Activated T-helper 9 cell treated with anti-CD3 and anti-CD28 coated beads, Interleukin-2, amount 50 U/mL, for 16 hours (primary cell): ENCODE data around the gene DENND2D.

ENCODE experiments used
- DNase-seq: peaks from one replicate; pipeline ENCODE4 v3.0.0-alpha.2; 2020; ENCODE audit warnings: low read depth

The DENND2D gene

GRCh38 chr1:111202707-111203623 lies 2.5 kb upstream of the DENND2D start:
- no peak for DNase-seq

GRCh38 chr1:111202366-111202706 lies 1.9 kb upstream of the DENND2D start:
- DNase-seq, result no peak

DNA sequence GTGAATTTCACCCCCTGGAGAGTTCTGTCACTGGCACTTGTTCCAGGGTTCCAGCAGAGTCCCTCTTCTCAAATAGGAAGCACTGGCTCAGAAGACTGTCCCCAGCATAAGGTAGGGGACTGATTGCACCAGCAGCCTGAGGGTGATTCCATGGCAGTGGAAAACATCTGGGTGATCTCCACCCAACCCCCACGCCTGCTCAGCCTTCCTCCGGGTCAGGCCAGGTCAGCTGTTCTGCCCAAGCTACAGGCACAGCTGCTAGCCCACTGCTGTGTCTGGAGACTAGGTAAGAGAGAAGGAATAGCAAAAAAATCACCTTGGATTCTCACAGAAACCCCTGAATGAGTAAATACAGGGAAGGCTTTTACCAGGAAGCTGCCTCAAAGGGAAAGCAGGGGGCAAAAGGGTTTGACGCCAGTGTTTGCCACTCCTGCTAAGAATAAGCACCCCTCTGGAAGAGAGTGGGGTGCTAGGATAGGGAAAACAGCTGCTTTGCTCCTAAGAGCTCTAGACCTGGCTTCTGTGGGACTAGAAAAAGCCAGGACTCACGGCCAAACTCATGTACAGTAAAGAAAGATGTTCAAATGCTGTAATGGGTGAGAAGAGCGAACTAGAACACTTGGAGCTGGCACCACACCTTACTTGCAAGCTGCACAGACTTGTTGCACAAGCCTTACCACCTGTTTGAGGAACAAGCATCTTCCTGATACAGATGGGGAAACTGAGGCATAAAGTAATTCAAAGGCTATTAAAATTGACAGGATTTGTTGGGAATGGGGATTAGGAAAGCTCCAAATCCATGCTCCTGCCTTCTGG lies 1.0 kb upstream of the DENND2D start:
- DNase-seq, result no peak

DNA sequence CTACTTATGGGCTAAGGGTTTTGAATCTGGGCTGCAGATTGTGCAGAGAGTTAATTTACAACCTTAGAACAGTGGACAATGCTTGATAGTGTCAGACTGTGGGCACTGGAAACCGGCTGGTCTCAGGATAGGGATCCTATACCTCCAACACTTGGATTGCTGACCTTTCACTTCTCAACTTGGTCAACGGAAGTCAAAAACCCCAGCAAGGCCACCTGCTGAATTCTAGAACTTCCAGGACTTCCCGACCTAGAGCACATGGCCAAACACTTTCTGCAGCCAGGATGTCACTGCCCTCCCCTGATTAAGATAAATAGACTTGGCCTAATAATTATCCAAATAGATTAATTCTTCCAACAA lies 336 bp upstream of the DENND2D start:
- no peak for DNase-seq

- DNase-seq, result no peak
These were observed 1.1 kb downstream of the DENND2D start for GRCh38 chr1:111199329-111199728.

DNA sequence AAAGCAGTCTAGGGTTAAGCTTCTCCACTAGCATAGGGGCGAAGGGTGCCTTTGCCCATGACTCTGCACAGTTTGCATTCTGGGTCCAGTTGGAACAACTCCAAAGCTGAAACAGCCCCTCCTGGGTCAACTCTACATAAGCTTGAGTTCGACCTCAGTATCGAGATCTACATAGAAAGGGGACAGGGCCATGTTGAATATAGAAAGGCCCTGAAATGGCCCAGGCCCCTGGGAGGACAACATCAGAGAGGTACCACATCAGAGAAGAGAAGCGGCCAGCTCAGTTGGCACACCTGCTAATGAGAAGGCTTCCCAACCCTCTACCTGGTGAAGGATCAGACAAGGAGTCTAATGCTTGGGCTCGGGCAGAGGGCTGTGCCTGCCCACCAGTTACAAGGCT lies 1.6 kb downstream of the DENND2D start:
- DNase-seq, result no peak

- DNase-seq, result no peak
These were observed 2.7 kb downstream of the DENND2D start for GRCh38 chr1:111197598-111198284.

- no peak for DNase-seq
These were observed 4.2 kb downstream of the DENND2D start for GRCh38 chr1:111196213-111196612.

DNA sequence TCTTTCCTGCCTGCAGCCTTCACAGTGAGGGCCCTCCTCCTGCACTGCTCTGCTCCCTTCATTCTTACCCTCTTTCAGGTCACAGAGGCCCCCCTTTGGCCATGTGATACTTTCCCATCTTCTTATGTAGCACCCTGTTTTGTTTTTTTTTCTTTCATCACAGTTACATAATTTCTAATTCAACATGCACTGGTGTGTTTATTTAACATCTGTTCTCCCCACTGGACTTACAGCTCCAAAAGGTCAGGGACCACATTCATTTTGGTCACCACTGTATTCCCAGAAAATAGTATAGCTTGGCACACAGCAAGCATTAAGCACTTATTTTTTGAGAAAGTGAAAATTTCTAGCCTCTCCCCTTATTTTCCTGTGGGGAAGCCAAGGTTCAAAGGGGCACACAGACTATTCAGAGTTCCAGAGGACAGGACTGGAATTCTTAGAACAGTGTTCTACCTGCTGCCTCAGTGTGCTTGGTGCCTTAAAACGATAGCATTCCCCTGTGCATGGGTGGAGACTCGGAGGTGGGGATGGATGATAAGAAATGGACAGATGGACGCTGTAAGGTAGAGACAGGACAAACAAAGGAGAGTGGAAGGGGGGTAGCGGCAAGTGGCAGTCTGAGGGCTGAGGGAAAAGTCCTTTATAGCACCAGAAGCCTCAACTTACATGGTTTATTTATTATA lies 5.3 kb downstream of the DENND2D start:
- no peak for DNase-seq

GRCh38 chr1:111193712-111194480 lies 6.5 kb downstream of the DENND2D start:
- DNase-seq, result no peak

GRCh38 chr1:111192658-111193519 lies 7.6 kb downstream of the DENND2D start:
- DNase-seq, result no peak

DNA sequence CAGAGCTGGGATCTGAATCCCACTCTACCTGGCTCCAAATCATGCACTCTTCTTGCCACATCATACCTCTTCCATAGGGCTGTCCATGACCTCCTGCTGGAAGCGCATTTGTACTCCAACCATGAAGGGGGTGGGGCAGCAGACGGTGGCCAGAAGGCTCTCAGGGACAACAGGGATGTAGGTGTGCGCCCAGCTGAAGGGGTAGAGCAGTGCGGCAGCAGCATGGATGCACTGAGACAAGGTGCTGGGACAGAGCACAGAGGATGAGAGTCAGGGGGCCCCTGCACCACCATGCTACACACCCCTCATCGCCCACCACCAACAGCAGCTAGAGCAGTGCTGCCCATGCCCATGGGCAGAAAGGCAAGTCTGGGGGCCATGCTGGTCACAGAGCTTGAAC lies 8.4 kb downstream of the DENND2D start:
- DNase-seq, result no peak

GRCh38 chr1:111191496-111191895 lies 8.9 kb downstream of the DENND2D start:
- DNase-seq, result no peak

GRCh38 chr1:111190931-111191451 lies 9.5 kb downstream of the DENND2D start:
- no peak for DNase-seq

DNA sequence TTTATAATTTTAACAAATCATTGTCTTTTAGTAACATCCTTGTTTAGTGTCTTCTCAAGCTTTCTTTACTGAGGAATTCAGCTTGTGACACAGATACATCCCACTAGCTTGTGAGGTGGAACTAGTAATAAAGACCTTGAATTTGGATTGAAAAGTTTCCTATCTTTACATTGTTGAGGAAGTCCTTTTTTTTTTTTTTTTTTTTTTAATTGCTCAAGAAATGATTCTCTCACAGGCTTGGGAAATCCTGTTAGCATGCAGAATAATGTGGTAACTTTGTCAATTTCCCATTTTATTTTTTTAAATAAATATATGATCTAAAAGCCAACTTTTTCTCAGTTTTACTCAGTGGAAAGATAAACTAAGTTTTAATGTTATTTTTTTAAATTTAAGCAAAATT lies 15.8 kb downstream of the DENND2D start:
- DNase-seq, result no peak

DNA sequence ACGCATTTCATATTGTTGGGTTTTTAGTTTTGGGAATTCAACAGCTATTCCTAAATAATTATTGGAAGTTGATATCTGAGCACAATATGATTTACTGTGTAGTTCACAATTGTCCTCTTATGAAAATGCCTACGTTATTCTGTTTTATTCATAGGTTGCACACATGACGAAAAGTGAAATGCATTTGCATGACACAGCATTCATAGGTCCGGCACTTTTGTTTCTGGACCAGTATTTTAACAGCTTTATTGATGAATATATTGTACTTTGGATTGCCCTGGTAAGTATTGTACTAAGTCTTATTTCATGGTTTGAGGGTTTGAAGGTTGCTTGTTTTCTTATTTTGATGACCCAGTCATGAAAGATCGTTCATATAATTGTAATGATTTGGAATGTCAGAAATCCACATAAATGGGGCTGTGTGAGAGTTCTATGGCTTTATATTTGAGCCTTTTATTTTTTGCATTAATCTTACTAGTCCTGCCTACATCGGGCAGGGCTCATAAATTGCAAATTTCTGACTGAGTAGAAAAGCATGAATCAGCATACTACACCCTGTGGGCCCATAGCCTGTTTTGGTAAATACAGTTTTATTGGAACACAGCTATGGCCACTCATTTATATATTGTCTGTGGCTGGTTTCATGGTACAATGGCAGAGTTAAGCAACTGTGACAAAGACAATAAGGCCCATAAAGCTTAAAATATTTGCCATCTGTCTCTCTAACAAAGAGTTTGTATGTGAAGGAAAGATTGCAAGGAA lies 17.0 kb downstream of the DENND2D start:
- DNase-seq, result no peak

DNA sequence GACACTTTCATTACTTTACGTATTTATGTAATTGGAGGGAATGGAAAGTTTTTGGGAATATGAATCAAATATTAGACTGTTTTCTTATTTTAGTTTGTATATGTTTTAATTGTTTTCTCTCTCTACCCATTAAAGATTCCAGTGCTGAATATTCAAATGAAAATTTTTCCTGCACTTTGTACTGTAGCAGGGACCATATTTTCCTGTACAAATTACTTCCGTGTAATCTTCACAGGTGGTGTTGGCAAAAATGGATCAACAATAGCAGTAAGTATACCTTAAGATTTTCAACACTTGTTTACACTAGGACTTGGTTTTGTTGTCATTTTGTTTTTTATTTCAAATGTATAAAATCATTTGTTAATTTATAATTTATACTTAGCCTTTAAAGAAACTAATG lies 18.4 kb downstream of the DENND2D start:
- no peak for DNase-seq

- DNase-seq, result no peak
These were observed 20.4 kb downstream of the DENND2D start for GRCh38 chr1:111179968-111180533.

- DNase-seq, result no peak
These were observed 23.8 kb downstream of the DENND2D start for GRCh38 chr1:111176678-111177077.
